ENCODE results near the gene CCL1. TPM values are rescaled to one million over a fixed set of nuclear protein-coding genes. Genes with fewer than 3 reads are reported as not detected.

The CCL1 gene, protein sequence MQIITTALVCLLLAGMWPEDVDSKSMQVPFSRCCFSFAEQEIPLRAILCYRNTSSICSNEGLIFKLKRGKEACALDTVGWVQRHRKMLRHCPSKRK
- total RNA-seq, result not detected in 2 replicates

DNA sequence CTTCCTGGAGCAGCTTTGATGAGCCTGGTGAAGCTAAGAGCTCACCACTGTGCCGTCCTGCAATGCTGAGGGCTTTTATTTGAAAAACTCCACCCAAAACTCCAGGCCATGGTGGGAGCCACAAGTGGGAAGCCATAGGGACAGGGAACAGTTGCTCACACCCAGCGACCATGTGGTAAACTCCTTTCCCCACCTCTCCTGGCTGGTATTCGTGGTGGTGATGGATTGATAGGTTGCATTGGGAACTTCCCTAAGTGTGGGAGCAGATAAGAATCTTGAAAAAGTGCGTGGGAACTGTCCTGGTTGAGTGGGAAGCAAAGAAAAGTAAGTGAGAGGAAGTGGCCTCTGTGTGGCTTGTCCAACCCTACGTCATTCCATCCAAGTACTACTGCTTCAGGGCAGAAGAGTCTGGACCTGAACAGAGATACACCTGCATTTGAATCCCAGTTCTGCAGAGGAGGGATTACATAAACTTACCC lies at the start of gene CCL1:
CCL1 (minus strand) TSS at position 51 of the 479 bp plus-strand sequence. CDS start 72 bp downstream, outside the sequence.

DNA sequence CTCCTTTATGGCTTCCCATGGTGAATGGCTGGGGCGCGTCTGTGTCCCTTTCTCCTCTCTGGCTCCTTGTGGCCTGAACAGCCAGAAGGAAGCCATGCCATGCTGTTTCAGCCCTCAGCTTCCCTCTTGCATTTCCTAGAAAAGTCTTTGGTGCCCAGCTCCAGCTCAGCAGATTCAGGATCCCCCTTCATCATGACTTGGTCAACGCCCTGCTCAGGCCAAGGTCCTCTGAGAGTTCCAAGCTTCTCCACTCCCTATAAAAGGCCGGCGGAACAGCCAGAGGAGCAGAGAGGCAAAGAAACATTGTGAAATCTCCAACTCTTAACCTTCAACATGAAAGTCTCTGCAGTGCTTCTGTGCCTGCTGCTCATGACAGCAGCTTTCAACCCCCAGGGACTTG lies 6.8 kb downstream of the CCL1 start, which contains the start of gene CCL13:
CCL13 (plus strand) TSS at position 287 of the 400 bp plus-strand sequence; CDS start at position 334, 47 bp downstream.

DNA sequence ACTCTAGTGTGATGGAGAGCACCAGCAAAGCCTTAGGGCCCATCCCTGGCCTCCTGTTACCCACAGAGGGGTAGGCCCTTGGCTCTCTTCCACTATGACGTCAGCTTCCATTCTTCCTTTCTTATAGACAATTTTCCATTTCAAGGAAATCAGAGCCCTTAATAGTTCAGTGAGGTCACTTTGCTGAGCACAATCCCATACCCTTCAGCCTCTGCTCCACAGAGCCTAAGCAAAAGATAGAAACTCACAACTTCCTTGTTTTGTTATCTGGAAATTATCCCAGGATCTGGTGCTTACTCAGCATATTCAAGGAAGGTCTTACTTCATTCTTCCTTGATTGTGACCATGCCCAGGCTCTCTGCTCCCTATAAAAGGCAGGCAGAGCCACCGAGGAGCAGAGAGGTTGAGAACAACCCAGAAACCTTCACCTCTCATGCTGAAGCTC lies 44.0 kb downstream of the CCL1 start, which contains the start of gene CCL8:
CCL8 (plus strand) TSS at position 397 of the 445 bp plus-strand sequence. CDS start 67 bp downstream, outside the sequence.

Other genes with a start within 250 kb of the CCL1 start
- 424 and 431 TPM in 2 replicates for gene CCL2, start 107.9 kb downstream of the CCL1 start, total RNA-seq
- 0.38 TPM in 1 of 2 replicates, not detected in the other for gene CCL7, start 93.0 kb downstream of the CCL1 start, total RNA-seq
- gene CCL11, start 77.5 kb downstream of the CCL1 start, total RNA-seq, result not detected in 2 replicates
- 0.38 TPM in 1 of 2 replicates, not detected in the other for gene CCL8, start 43.8 kb downstream of the CCL1 start, total RNA-seq
- not detected in 2 replicates for gene CCL13, start 6.8 kb downstream of the CCL1 start, total RNA-seq
- not detected in 2 replicates for gene TMEM132E, start 216.3 kb upstream of the CCL1 start, total RNA-seq

Measured in vein endothelial cell (primary cell).